Stimulated activated effector memory CD8-positive, alpha-beta T cell treated with anti-CD3 and anti-CD28 coated beads, Interleukin-12 subunit alpha, Interleukin-12 subunit beta, amount 100 ng/mL, for 72 hours (primary cell): ENCODE data around the gene ABHD12.

ENCODE experiments used
- ATAC-seq: fragments of 150-1000 bp; cut with Tn5 transposase; 2 replicates; pipeline ENCODE4 v1.10.0; 2021
- DNase-seq, 2 donors: peaks; one replicate each; pipeline ENCODE4 v3.0.0; 2021 to 2022; ENCODE audit warnings: low spot score in 2 of 2
- H3K27ac Mint-ChIP-seq: one replicate; pipeline ENCODE4 v1.8.0; 2022; ENCODE audit warnings: mild to moderate bottlenecking, mixed read lengths
- H3K36me3 Mint-ChIP-seq: one replicate; pipeline ENCODE4 v1.8.0; 2022; ENCODE audit warnings: mild to moderate bottlenecking, mixed read lengths
- H3K4me1 Mint-ChIP-seq: one replicate; pipeline ENCODE4 v1.8.0; 2022; ENCODE audit warnings: mixed read lengths
- H3K4me3 Mint-ChIP-seq: one replicate; pipeline ENCODE4 v1.8.0; 2022; ENCODE audit warnings: mild to moderate bottlenecking, mixed read lengths
- H3K9me3 Mint-ChIP-seq: one replicate; pipeline ENCODE4 v1.8.0; 2022; ENCODE audit warnings: mixed read lengths

The ABHD12 gene

GRCh38 chr20:25279403-25279802 is 111.2 kb downstream of the ABHD12 start:
- peaks cover 32% of the 10 kb centered on the region for H3K36me3 Mint-ChIP-seq
- H3K9me3 Mint-ChIP-seq: no peaks in the 10 kb centered on the region
- ATAC-seq: no peak
- H3K4me3 Mint-ChIP-seq: no peak overlapping the region
- DNase-seq: no peak
- H3K4me1 Mint-ChIP-seq: peaks cover 5% of the 10 kb centered on the region
- H3K27ac Mint-ChIP-seq: no peak overlapping the region

- DNase-seq: no peak
- Mint-ChIP-seq H3K36me3 (peaks cover 26% of the 10 kb centered on the region), H3K4me1 (peaks cover 5% of the 10 kb centered on the region), H3K27ac (no peak overlapping the region), H3K9me3 (no peaks in the 10 kb centered on the region), H3K4me3 (no peak overlapping the region)
- ATAC-seq: no peak
These were observed 111.8 kb downstream of the ABHD12 start for GRCh38 chr20:25278636-25279361.

- no peaks in the 10 kb centered on the region for H3K9me3 Mint-ChIP-seq
- DNase-seq (no peak), ATAC-seq (no peak)
- no peak overlapping the region for H3K4me3 Mint-ChIP-seq
- peaks cover 5% of the 10 kb centered on the region for H3K4me1 Mint-ChIP-seq
- H3K36me3 Mint-ChIP-seq: peaks cover 23% of the 10 kb centered on the region
- H3K27ac Mint-ChIP-seq: peak overlapping the region; percentile 23
These were observed 112.6 kb downstream of the ABHD12 start for GRCh38 chr20:25277941-25278521.

GRCh38 chr20:25277051-25277801 is 113.4 kb downstream of the ABHD12 start:
- peak overlapping the region; percentile 61 for H3K27ac Mint-ChIP-seq
- H3K4me1 Mint-ChIP-seq: peaks cover under 1% of the 10 kb centered on the region
- DNase-seq (no peak), ATAC-seq (no peak)
- H3K36me3 Mint-ChIP-seq: peaks cover 22% of the 10 kb centered on the region
- H3K4me3 Mint-ChIP-seq: no peak overlapping the region
- H3K9me3 Mint-ChIP-seq: no peaks in the 10 kb centered on the region

GRCh38 chr20:25276533-25277050 is 114.0 kb downstream of the ABHD12 start:
- DNase-seq (no peak), ATAC-seq (no peak)
- H3K4me3 Mint-ChIP-seq: no peak overlapping the region
- no peaks in the 10 kb centered on the region for H3K9me3 Mint-ChIP-seq
- peak overlapping the region; percentile 61 for H3K27ac Mint-ChIP-seq
- H3K4me1 Mint-ChIP-seq: no peaks in the 10 kb centered on the region
- H3K36me3 Mint-ChIP-seq: peaks cover 27% of the 10 kb centered on the region

GRCh38 chr20:25275813-25276532 is 114.7 kb downstream of the ABHD12 start:
- H3K4me3 Mint-ChIP-seq: no peak overlapping the region
- H3K4me1 Mint-ChIP-seq: no peaks in the 10 kb centered on the region
- H3K27ac Mint-ChIP-seq: peak overlapping the region; percentile 63
- ATAC-seq (no peak), DNase-seq (no peak)
- peaks cover 31% of the 10 kb centered on the region for H3K36me3 Mint-ChIP-seq
- H3K9me3 Mint-ChIP-seq: no peaks in the 10 kb centered on the region

DNA sequence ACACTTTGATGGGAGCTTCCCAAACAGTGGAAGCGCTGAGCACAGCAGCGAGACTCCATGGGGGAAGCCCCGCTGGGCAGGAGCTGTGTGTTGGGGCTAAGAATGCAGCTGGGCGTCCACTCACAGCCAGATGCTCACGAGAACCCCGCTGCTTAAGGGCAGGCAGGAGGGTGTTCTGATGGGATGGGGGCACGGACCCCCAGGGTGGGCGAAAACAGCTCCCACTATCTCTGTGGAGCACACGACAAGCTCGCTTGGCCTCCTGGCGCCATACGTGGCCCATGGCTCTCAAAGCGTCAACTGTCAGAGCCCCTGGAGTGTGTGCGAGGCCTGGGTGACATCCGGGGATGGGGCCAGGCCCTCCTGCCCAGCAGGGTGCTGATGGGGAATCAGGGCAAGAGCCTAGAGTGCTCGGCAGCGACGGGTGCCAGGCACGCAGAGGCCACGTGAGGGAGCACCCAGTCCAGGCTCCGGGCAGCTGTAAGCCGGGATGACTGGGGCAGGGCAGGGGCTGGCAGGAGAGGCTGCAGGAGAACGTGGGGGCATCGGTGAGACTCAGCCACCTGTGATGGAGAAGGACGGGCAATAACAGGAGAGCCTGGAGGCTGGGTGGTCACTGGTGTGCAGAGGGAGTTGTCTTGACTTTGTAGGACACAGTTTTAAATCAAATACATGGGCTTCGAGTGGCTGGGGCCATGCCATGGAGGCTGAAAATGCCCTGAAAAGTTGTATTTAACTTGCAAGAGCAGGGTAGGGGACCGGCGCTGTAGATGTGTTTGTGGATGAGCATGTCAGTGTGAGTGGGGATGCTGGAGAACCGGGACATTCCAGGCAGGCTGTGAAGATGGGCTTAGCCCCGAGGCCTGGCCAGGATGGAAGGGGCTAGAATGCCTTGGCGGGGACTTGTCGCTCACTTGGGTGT is 115.5 kb downstream of the ABHD12 start:
- H3K9me3 Mint-ChIP-seq: no peaks in the 10 kb centered on the region
- DNase-seq: no peak
- no peak for ATAC-seq
- H3K4me3 Mint-ChIP-seq: no peak overlapping the region
- peaks cover 40% of the 10 kb centered on the region for H3K36me3 Mint-ChIP-seq
- no peaks in the 10 kb centered on the region for H3K4me1 Mint-ChIP-seq
- H3K27ac Mint-ChIP-seq: peak overlapping the region; percentile 63

- H3K4me3 Mint-ChIP-seq: no peak overlapping the region
- H3K9me3 Mint-ChIP-seq: no peaks in the 10 kb centered on the region
- H3K36me3 Mint-ChIP-seq: peaks cover 46% of the 10 kb centered on the region
- H3K4me1 Mint-ChIP-seq: no peaks in the 10 kb centered on the region
- no peak overlapping the region for H3K27ac Mint-ChIP-seq
- DNase-seq: no peak
- no peak for ATAC-seq
These were observed 116.2 kb downstream of the ABHD12 start for GRCh38 chr20:25274481-25274880.

DNA sequence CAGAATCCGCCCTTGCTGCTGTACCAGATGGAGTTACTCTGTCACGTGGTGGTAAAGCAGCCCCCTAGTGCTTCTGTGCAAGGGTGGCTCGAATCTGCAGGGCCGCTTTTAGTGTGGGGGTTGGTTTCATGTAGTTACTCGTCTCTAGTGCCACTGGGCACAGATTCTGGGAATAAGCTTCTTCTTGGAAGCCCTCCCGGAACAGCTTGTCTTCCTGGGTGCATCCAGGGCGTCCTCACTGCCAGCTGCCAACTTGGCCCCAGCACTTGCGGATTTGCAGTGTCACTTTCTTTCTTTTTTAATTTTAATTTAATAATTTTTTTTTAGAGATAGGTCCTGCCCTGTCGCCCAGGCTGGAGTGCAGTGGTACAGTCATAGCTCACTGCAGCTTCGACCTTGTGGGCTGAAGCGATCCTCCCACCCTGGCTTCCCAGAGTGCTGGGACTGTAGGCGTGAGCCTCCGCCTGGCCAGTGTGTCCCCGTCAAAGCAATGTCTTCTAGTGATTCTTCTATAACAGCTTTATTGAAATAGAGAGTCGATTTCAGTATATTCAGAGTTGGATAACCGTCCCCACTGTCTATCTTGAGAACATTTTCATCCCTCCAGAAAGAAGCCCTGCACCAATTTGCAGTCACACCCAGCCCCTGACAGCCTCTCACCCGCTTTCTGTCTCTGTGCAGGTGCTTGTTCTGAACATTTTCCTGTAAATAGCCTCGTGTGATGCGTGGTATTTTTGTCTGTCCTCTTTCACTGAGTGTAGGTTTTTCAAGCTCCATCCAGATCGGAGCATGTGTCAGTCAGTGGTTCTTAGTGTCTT is 116.9 kb downstream of the ABHD12 start:
- Mint-ChIP-seq H3K4me1 (no peaks in the 10 kb centered on the region), H3K27ac (no peak overlapping the region), H3K36me3 (peaks cover 52% of the 10 kb centered on the region), H3K9me3 (no peaks in the 10 kb centered on the region), H3K4me3 (no peak overlapping the region)
- no peak for DNase-seq
- no peak for ATAC-seq

DNA sequence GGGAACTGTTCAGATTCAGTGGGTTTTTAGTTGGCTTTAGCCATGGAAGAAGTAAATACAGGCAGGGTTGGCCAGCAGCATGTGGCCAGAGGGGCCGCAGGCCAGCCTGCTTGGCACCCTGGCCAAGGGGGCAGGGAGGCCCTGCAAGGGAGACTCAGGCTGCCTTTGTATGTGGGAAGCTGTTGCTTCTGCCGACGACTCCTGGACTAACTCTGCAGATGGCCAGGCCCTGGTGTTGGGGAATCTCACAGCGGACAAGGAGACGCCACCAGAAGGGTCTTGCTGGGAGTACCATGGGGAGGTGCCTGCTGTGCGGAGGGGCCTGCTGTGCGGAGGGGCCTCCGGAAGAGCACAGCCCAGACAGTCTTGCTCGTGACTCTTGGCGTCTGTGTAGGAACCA is 117.6 kb downstream of the ABHD12 start:
- ATAC-seq (no peak), DNase-seq (no peak)
- Mint-ChIP-seq H3K4me1 (no peaks in the 10 kb centered on the region), H3K4me3 (no peak overlapping the region), H3K36me3 (peaks cover 54% of the 10 kb centered on the region), H3K9me3 (no peaks in the 10 kb centered on the region), H3K27ac (no peak overlapping the region)

DNA sequence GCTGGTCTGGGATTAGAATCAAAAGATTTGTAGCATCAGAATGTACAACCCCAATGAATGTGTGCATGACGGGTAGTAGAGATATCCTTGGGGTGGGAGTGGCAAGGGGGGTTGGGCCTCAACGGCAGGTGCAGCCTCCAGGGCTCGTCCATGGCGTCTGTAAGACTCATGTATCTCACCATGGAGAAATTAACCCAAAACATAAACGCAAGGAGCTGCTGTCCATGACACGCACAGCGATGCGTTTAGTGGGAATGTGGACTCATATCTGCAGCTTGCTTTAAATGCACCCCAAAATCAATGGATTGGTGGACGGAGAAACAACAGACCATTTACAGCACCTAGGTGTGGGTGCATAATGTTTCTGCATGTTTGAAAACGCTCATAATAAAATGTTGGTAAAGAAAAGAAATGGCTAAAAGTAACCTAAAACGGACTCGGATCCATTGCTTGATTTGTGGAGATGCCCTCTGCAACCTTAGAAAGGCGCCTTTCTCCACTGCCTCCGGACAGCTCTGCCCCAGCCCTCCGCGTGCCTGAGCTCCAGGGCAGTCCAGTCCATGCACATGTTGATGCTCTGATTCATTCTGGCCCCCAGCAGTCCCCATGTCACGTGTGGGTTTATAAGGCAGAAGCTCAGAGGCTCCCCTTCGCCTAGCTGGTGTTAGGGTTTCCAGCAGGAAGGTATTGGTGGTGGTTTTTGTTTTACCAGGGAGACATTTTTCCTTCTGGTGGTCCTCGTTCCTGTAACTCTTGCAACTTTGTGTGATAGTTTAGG is 118.2 kb downstream of the ABHD12 start:
- no peak for ATAC-seq
- Mint-ChIP-seq H3K27ac (no peak overlapping the region), H3K4me1 (no peaks in the 10 kb centered on the region), H3K4me3 (no peak overlapping the region), H3K9me3 (no peaks in the 10 kb centered on the region), H3K36me3 (peaks cover 50% of the 10 kb centered on the region)
- DNase-seq: no peak

DNA sequence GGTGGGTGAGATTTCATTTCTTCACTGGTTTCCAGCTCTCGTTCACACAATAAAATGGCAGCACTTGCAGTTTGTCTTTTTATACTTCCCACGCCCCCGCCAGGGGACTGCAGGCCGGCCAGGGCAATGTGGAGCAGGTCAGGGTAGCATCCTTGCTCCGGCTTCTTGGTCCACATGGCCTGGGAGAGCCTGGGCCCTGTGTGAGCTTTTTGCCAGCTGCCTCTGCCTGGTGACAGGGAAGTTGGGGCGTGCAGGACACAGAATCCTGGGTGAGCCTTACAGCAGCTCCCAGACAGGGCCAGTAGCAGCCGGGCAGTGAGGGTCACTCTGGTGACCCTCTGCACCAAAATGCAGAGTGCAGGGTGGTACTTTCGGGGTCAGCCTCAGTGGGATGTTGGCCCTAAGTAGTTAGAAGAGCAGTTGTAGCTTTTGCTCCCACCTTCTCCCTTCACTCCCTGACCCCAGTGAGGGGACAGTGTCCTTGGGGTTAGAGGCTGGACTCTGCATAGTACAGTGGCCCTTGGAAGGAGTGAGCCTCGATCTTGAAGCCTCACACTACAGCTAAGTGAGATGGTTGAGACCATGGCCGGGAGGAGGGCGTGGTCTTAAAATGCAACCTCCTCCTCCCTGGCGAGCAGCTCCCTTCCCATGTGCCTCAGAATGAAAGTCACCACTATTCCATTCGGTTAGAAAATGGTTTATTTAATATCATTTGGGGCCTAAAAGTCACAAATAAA is 119.0 kb downstream of the ABHD12 start:
- DNase-seq (no peak), ATAC-seq (no peak)
- Mint-ChIP-seq H3K9me3 (no peaks in the 10 kb centered on the region), H3K4me1 (no peaks in the 10 kb centered on the region), H3K4me3 (no peak overlapping the region), H3K27ac (no peak overlapping the region), H3K36me3 (peaks cover 47% of the 10 kb centered on the region)

GRCh38 chr20:25270829-25271251 is 119.8 kb downstream of the ABHD12 start:
- no peak overlapping the region for H3K4me3 Mint-ChIP-seq
- H3K36me3 Mint-ChIP-seq: peaks cover 47% of the 10 kb centered on the region
- no peak overlapping the region for H3K27ac Mint-ChIP-seq
- no peak for DNase-seq
- no peaks in the 10 kb centered on the region for H3K4me1 Mint-ChIP-seq
- ATAC-seq: no peak
- H3K9me3 Mint-ChIP-seq: no peaks in the 10 kb centered on the region
